AG04449 (cell line): Measurements from ENCODE around the gene SMIM5.
A peak's percentile ranks its signal among the peaks of the same experiment; 100 is the strongest.

Source experiments
- CTCF ChIA-PET: fragments of 350-600 bp; formaldehyde crosslinking; extraction: SDS; loops from one replicate; lab custom pipeline; 2021; ENCODE audit warnings: antibody characterized with exemption; lab: Yijun Ruan, JAX
- POLR2A ChIA-PET: fragments of 400-600, 350-600 bp; formaldehyde crosslinking; extraction: SDS; loops from one replicate; lab custom pipeline; 2020; ENCODE audit warnings: antibody characterized with exemption, inconsistent platforms; lab: Yijun Ruan, JAX
- DNase-seq: peaks from one replicate; pipeline ENCODE4 v3.0.0-alpha.2; 2010; ENCODE audit warnings: low read depth, low spot score
- H3K4me3 ChIP-seq: 2 replicates; pipeline ENCODE4 v1.5.1; 2011; ENCODE audit warnings: low read depth, mild to moderate bottlenecking, control low read depth, low read length
- CTCF ChIP-seq: IDR thresholded peaks from one replicate; pipeline ENCODE4 v1.5.1; 2011; ENCODE audit warnings: mild to moderate bottlenecking, moderate library complexity, low read length, control low read depth, inconsistent platforms; ENCODE audit not compliant: insufficient read depth; ENCODE audit errors: missing control alignments

Gene SMIM5

GRCh38 chr17:75632863-75633485 is at the start of gene SMIM5:
TSS of gene SMIM5 (plus strand) at chr17:75633434. CDS start at chr17:75640202, 6,768 bp downstream.
- DNase-seq, result peak; percentile 36
- H3K4me3 ChIP-seq, result no peak within 1 kb of the TSS
- peak; percentile 91 for TF ChIP-seq CTCF
- ChIA-PET POLR2A (interaction anchor here (0.6 to 1.5 kb wide), 7 partner anchors 8 to 206 kb away, joined by 3 to 7 read pairs (median 4); no protein-coding TSS in a partner anchor), CTCF (interaction anchor here (0.6 to 28.7 kb wide), 72 partner anchors 15 to 671 kb away, joined by 3 to 1427 read pairs (median 6); partner anchors contain the start of genes GALK1, ITGB4, RECQL5 and SAP30BP)

GRCh38 chr17:75584849-75585175 is 48.4 kb upstream of the SMIM5 start:
- no peak for DNase-seq
- no peak overlapping the region for H3K4me3 ChIP-seq
- TF ChIP-seq CTCF, result no peak
- ChIA-PET POLR2A (no interaction called here), CTCF (interaction anchor here (1.3 kb wide), 1 partner anchor 169 kb away, joined by 5 read pairs; no protein-coding TSS in a partner anchor)

- peak; percentile 18 for TF ChIP-seq CTCF
- DNase-seq, result no peak
- peak within 1 kb of the TSS; percentile 34 for H3K4me3 ChIP-seq
- CTCF ChIA-PET, result interaction anchor here (0.7 to 6.9 kb wide), 16 partner anchors 9 to 166 kb away, joined by 3 to 56 read pairs (median 4); partner anchors contain the start of gene SMIM5
- POLR2A ChIA-PET, result no interaction called here
Observed at GRCh38 chr17:75587675-75588595, 45.3 kb upstream of the SMIM5 start, which contains the start of gene MYO15B. TSS of gene MYO15B (plus strand) at chr17:75587800. CDS start at chr17:75588058, 258 bp downstream.

- ChIA-PET CTCF (interaction anchor here (0.7 to 6.9 kb wide), 15 partner anchors 9 to 165 kb away, joined by 3 to 56 read pairs (median 4); partner anchors contain the start of gene SMIM5), POLR2A (no interaction called here)
- peak overlapping the region; percentile 34 for H3K4me3 ChIP-seq
- no peak for TF ChIP-seq CTCF
- no peak for DNase-seq
Observed at GRCh38 chr17:75588596-75589011, 44.6 kb upstream of the SMIM5 start.

GRCh38 chr17:75589012-75589918 is 44.0 kb upstream of the SMIM5 start:
- CTCF ChIA-PET, result interaction anchor here (0.7 to 6.9 kb wide), 15 partner anchors 8 to 165 kb away, joined by 3 to 56 read pairs (median 5); partner anchors contain the start of gene SMIM5
- POLR2A ChIA-PET, result no interaction called here
- DNase-seq, result no peak
- peak; percentile 45 for TF ChIP-seq CTCF
- H3K4me3 ChIP-seq, result peak overlapping the region; percentile 59
